ENCODE data around the gene GEMIN7. TPM values are rescaled to one million over a fixed set of nuclear protein-coding genes. Genes with fewer than 3 reads are reported as not detected.

The GEMIN7 gene
- total RNA-seq (2014; rRNA removed) (22.3 and 35.5 TPM in 2 replicates), Bru-seq, nascent RNA (percentile 67 among the genes with signal in this experiment), BruChase-seq, experiment 1, labeled RNA remaining after a 6-hour chase (percentile 76 among the genes with signal in this experiment), BruChase-seq, experiment 2, labeled RNA remaining after a 2-hour chase (percentile 74 among the genes with signal in this experiment)
- long read RNA-seq, transcript GEMIN7-202 (2 exons, 716 nt) = minor isoform, 5 of 20 reads
- long read RNA-seq, transcript GEMIN7-204 (3 exons, 576 nt) = major isoform, 7 of 20 reads
- long read RNA-seq, partial matches to known transcripts = 0 of 20 reads
- long read RNA-seq, other reads (novel, unspliced or antisense) = 7 of 20 reads

GRCh38 chr19:45079063-45079910 lies at the start of gene GEMIN7:
Gene GEMIN7, plus strand, starts transcription at chr19:45079260. Its CDS starts 10,855 bp downstream, at chr19:45090115.
- BruUV-seq (replicated peaks) = TSS peak; percentile 78
- TF ChIP-seq CTCF (conservative IDR thresholded peaks at IDR 0.05; ENCODE audit: low read depth, low read length) = no peak
- no peak for TF ChIP-seq EZH2 (IDR thresholded peaks at IDR 0.05; ENCODE audit: low read length, unreplicated experiment)
- TF ChIP-seq EZH2phosphoT487 (IDR thresholded peaks at IDR 0.05; ENCODE audit: borderline replicate concordance, low read length) = no peak
- peak within 1 kb of the TSS; percentile 89 for H3K4me2 ChIP-seq (ENCODE audit: low read length)
- H3F3A ChIP-seq (ENCODE audit: low read length, unreplicated experiment) = no peaks in the 10 kb centered on the region
- H3K4me3 ChIP-seq (ENCODE audit: low read length) = peak within 1 kb of the TSS; percentile 100
- POLR2A ChIA-PET (ENCODE audit: unreplicated experiment) = interaction anchor here (0.6 kb wide), 1 partner anchor 55 kb away, joined by 4 read pairs; no protein-coding TSS in a partner anchor
- H3K79me2 ChIP-seq (ENCODE audit: low read length) = peaks cover 64% of the 10 kb centered on the region
- intact Hi-C loops (cut with micrococcal nuclease) = no loop called here
- no peaks in the 10 kb centered on the region for H3K9me2 ChIP-seq (replicated peaks; ENCODE audit: low read length)
- peaks cover 11% of the 10 kb centered on the region for H3K4me1 ChIP-seq (ENCODE audit: insufficient read depth, low read length)
- no peaks in the 10 kb centered on the region for H4K20me1 ChIP-seq (ENCODE audit: low read length)
- H3K27ac ChIP-seq (ENCODE audit: low read length) = peak within 1 kb of the TSS; percentile 42; the same call in 1 of the 2 replicates
- no peaks in the 10 kb centered on the region for H3K36me3 ChIP-seq (ENCODE audit: low read depth, low read length)
- no peaks in the 10 kb centered on the region for H3K27me3 ChIP-seq (ENCODE audit: low read length)
- DNase-seq (peak; percentile 68), ATAC-seq (peak; percentile 45)
- CTCF ChIA-PET = no interaction called here
- peak within 1 kb of the TSS; percentile 96 for H2AFZ ChIP-seq (ENCODE audit: low read length)
- no peaks in the 10 kb centered on the region for H3K9me3 ChIP-seq (ENCODE audit: low read length)
- H3K9ac ChIP-seq (ENCODE audit: low read length) = peak within 1 kb of the TSS; percentile 98

- H3F3A ChIP-seq (ENCODE audit: low read length, unreplicated experiment) = no peaks in the 10 kb centered on the region
- DNase-seq (no peak), ATAC-seq (no peak)
- no peak overlapping the region for H3K27ac ChIP-seq (ENCODE audit: low read length)
- intact Hi-C loops (cut with micrococcal nuclease) = no loop called here
- TF ChIP-seq EZH2phosphoT487 (IDR thresholded peaks at IDR 0.05; ENCODE audit: borderline replicate concordance, low read length) (no peak), EZH2 (IDR thresholded peaks at IDR 0.05; ENCODE audit: low read length, unreplicated experiment) (no peak), CTCF (conservative IDR thresholded peaks at IDR 0.05; ENCODE audit: low read depth, low read length) (no peak)
- H3K27me3 ChIP-seq (ENCODE audit: low read length) = no peaks in the 10 kb centered on the region
- H4K20me1 ChIP-seq (ENCODE audit: low read length) = no peaks in the 10 kb centered on the region
- H3K9me3 ChIP-seq (ENCODE audit: low read length) = no peaks in the 10 kb centered on the region
- H2AFZ ChIP-seq (ENCODE audit: low read length) = no peak overlapping the region
- BruUV-seq (replicated peaks) = no TSS peak
- no peaks in the 10 kb centered on the region for H3K36me3 ChIP-seq (ENCODE audit: low read depth, low read length)
- no peaks in the 10 kb centered on the region for H3K9me2 ChIP-seq (replicated peaks; ENCODE audit: low read length)
- POLR2A ChIA-PET (ENCODE audit: unreplicated experiment) = no interaction called here
- no peaks in the 10 kb centered on the region for H3K79me2 ChIP-seq (ENCODE audit: low read length)
- H3K9ac ChIP-seq (ENCODE audit: low read length) = no peak overlapping the region
- no peak overlapping the region for H3K4me2 ChIP-seq (ENCODE audit: low read length)
- H3K4me3 ChIP-seq (ENCODE audit: low read length) = no peak overlapping the region
- CTCF ChIA-PET = no interaction called here
- no peaks in the 10 kb centered on the region for H3K4me1 ChIP-seq (ENCODE audit: insufficient read depth, low read length)
Observed at GRCh38 chr19:45030825-45031224, 48.2 kb upstream of the GEMIN7 start.

Data from PC-3 (cell line).